K562 (cell line): ENCODE measurements around the gene MED13L.

Source experiments
- BMI1 ChIP-seq: fragments of 150-350 bp; IDR thresholded peaks from 2 replicates; pipeline ENCODE4 v1.6.1; 2014; ENCODE audit warnings: low read length
- CTCF ChIP-seq, 3 experiments: IDR thresholded peaks in 2 of 3; conservative IDR thresholded peaks in 1 of 3; 2 replicates each; pipeline ENCODE4 v1.5.1; 2011 to 2012; ENCODE audit warnings: low read length in 3 of 3, mild to moderate bottlenecking in 3 of 3, control low read depth in 2 of 3, improper control_type of control experiment in 1 of 3, inconsistent platforms in 1 of 3, low read depth in 1 of 3, mixed read lengths in 1 of 3, moderate library complexity in 1 of 3; ENCODE audit not compliant: insufficient read depth in 2 of 3
- HCFC1 ChIP-seq: IDR thresholded peaks from 2 replicates; pipeline ENCODE4 v1.6.1; 2012; ENCODE audit warnings: low read depth, low read length, improper control_type of control experiment
- MEF2D ChIP-seq: conservative IDR thresholded peaks from 2 replicates; pipeline ENCODE4 v1.6.1; 2016; ENCODE audit warnings: low read depth, missing genetic modification characterization, missing compliant biosample characterization
- PKNOX1 ChIP-seq: fragments of 450-650 bp; IDR thresholded peaks from 2 replicates; pipeline ENCODE4 v1.6.1; 2016
- POLR2A ChIP-seq: fragments of 450-650 bp; conservative IDR thresholded peaks from 2 replicates; pipeline ENCODE4 v1.6.1; 2016
- POLR2AphosphoS5 ChIP-seq: IDR thresholded peaks from 2 replicates; pipeline ENCODE4 v1.6.1; 2011; ENCODE audit warnings: mild to moderate bottlenecking, low read depth, low read length, moderate library complexity; ENCODE audit not compliant: control insufficient read depth, insufficient read depth
- SMC3 ChIP-seq: conservative IDR thresholded peaks from 2 replicates; pipeline ENCODE4 v1.6.1; 2011; ENCODE audit warnings: low read depth, low read length, improper control_type of control experiment; ENCODE audit not compliant: insufficient read depth
- TBP ChIP-seq: optimal IDR thresholded peaks from 2 replicates; pipeline ENCODE3; 2011; ENCODE audit warnings: low read depth, low read length, improper control_type of control experiment
- U2AF1 ChIP-seq: fragments of 200-400 bp; formaldehyde crosslinking; optimal IDR thresholded peaks from 2 replicates; pipeline ENCODE3; 2017; ENCODE audit warnings: mild to moderate bottlenecking, low read depth, low read length, moderate library complexity
- USF2 ChIP-seq: sonication (generic); formaldehyde crosslinking; IDR thresholded peaks from 2 replicates; pipeline ENCODE4 v1.5.0; 2020; ENCODE audit warnings: missing genetic modification reagents
- ZBTB26 ChIP-seq: fragments of 450-650 bp; formaldehyde crosslinking; IDR thresholded peaks from 2 replicates; pipeline ENCODE4 v1.4.0; 2022; ENCODE audit warnings: missing genetic modification characterization
- ZNF239 ChIP-seq: fragments of 250-450 bp; sonication (Bioruptor Pico); IDR thresholded peaks from 2 replicates; pipeline ENCODE4 v1.4.0; 2020; ENCODE audit warnings: mild to moderate bottlenecking

GRCh38 chr12:116144384-116144783 is 133.1 kb downstream of the MED13L start:
- TF ChIP-seq HCFC1 (no peak), SMC3 (no peak), POLR2A (no peak), CTCF (IDR thresholded peaks at IDR 0.05 in 2 of 3, conservative IDR thresholded peaks at IDR 0.05 in 1 of 3; ENCODE audit: insufficient read depth in 2 of 3, low read depth in 1 of 3, low read length in 3 of 3) (no peak), PKNOX1 (no peak), POLR2AphosphoS5 (no peak), ZNF239 (CRISPR knock-in tag) (no peak), BMI1 (no peak), ZBTB26 (CRISPR knock-in tag) (no peak), U2AF1 (no peak), MEF2D (tag) (no peak), USF2 (CRISPR knock-in tag) (no peak), TBP (no peak)
